GM11168 (cell line): ENCODE results near the gene CACNA1F.

Source experiments
- in situ Hi-C: fragments of 300-500 bp; cut with MboI; formaldehyde crosslinking; loops from one replicate; pipeline ENCODE4 v1.12.0; 2022; ENCODE audit warnings: low sequenced_read_pairs; ENCODE audit not compliant: unreplicated experiment

CACNA1F gene

DNA sequence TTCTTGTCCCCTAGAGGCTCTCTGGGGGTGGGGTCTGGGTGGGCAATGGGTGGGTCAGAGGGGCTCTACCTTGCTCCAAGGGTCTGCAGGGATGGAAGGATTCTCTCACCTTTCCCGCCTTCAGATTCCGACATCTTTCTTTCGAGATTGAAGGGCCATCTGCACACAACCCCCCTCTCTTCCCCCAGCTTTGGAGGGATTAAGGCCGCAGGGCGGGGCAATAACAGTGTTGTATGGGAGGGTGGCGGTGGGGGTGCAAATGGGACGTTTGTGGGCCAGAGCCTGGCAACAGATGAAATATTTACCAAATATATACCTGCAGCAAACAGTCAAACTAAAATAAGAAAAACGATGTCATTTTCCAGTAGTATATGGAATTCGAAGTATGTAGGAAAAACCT lies at the start of gene CACNA1F:
TSS of gene CACNA1F (minus strand) at position 165 of the 400 bp plus-strand sequence. CDS start at position 134, 31 bp downstream.
- in situ Hi-C loops = no loop called here

DNA sequence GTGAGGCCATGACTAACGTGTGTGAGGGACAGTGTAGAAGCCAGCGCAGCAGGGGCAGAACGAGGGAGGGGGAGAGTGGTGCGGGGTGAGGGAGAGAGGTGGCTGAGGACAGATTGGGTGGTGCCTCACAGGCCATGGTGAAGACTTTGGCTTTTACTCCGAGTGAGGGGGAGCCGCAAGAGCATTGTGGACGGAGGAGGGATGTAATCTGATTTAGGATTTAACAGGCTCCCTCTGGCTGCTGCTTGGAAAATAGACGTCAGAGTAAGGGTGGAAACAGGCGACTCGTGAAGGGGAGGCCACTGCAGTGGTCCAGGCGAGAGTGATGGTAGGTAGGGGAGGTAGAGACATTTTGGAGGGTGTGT lies 49.5 kb upstream of the CACNA1F start:
- in situ Hi-C loops = loop anchor here (25.0 kb wide), 1 partner anchor 555 kb away; the partner anchor contains the start of gene PAGE4

DNA sequence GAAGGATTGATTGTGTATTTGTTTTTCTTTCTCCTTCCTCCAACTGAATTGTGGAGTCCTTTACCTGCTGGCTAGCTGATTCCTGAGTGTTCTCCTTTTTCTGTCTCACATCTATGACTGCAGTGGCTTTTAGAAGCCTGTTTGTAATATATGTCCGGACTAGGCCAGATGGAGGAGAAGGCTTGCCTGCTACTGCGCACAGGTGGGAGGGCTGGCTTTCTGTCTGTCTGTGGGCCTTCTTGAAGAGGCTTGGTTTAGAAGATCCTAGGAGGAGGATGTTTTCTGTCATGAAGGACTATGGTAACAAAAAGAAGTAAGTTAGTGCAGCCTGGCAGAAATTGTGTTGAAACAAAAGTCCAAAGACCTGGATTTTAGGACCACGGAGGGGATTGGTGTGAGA lies 44.9 kb upstream of the CACNA1F start:
- in situ Hi-C loops = loop anchor here (25.0 kb wide), 1 partner anchor 559 kb away; the partner anchor contains the start of gene PAGE4

DNA sequence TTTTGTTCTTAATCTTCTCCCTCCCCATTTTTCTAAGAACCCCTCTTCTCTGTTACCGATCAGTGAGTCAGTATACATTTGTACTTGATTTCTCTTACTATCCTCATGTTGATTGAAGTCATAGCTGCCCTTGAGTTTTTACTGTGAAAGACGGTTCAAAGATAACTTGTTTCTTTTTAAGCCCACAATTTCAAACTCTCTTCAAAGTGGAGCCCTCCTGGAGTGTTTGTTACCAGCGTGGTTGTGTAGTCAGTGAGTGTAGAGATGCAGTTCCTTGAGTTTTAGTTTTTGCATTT lies 44.3 kb upstream of the CACNA1F start:
- in situ Hi-C loops = loop anchor here (25.0 kb wide), 1 partner anchor 560 kb away; the partner anchor contains the start of gene PAGE4

DNA sequence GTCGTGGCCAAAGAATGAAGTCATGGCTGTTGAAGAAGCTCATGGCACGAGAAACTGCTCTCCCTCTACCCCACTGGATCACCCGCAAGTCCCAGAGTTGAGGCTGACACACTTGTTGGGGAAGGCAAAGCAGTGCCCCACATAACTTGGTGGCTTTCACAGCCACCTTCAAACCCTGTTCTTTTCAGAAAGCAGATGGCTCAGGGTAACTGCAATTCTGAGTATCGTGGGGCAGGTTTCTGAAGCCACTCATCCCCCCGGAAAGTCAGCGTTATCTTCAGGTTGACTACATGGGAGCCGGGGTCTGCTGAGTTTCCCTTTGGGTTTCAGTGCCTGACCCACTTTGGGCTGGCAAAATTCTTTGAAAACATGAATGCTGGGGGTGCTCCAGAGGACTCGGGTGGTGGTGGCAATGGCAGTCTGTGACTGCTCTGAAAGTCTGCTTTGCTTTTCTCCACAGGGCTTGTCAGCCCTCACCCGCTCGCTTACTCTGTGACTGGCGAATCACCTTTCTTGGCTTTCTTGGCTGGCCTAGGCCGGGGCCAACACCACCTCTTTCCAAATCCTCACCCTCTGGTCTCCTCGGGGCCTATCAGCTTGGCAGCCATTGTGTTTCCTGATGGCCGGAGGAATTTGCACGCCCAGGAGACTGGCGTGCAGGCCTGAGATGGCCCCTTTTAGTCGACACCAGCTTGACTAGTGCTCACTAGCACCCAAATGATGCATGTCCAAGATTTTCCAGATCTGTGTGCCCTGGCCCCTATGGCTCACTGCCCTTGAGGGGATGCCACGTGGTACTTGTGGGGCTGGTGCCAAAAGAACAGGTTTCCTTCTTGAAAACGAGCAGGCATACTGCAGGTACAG lies 43.8 kb upstream of the CACNA1F start:
- in situ Hi-C loops = loop anchor here (25.0 kb wide), 1 partner anchor 560 kb away; the partner anchor contains the start of gene PAGE4

DNA sequence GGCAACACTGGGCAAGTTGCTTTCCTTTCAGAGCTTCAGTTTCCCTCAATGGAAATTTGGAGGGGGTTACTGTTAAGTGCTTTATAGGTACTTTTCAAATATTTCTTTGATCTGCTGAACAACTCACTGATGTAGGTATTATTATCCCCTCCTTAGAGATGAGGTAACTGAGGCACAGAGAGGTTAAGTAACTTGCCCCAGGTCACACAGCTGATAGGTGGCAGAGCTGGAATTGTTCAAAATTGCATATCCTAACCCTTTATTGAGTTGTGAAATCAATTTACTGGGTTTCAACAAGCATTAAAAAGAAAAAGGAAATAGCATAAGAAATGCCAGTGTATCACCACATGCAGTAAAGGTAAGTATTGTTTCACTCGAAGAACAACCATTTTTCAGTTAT lies 43.1 kb upstream of the CACNA1F start:
- in situ Hi-C loops = loop anchor here (25.0 kb wide), 1 partner anchor 561 kb away; the partner anchor contains the start of gene PAGE4

DNA sequence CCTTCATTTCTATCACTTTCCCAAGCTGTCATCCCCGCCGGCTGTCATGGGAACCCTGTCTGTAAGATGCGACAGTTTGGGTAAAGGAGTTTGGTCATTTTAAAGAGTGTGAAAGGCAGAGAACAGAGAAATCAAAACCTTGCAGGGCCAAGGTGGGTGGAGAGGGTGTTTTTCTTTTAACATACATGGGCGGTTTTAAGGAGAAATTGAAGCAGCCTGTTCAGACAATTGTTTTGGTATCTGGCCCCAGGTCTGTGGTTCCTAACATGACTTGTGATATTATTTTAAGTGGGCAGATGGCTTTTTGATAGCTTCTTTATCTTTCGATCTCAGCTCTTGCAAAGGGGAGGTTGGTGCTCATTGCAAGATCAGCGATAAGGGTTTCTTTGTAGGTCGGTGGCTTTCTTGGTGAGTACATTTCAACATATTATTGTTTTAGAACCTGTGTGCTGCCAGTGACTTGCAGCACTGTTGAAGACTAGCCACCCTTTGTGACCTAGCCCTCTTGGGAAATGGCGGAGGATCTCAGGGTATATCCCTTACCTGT lies 40.1 kb upstream of the CACNA1F start:
- in situ Hi-C loops = no loop called here

DNA sequence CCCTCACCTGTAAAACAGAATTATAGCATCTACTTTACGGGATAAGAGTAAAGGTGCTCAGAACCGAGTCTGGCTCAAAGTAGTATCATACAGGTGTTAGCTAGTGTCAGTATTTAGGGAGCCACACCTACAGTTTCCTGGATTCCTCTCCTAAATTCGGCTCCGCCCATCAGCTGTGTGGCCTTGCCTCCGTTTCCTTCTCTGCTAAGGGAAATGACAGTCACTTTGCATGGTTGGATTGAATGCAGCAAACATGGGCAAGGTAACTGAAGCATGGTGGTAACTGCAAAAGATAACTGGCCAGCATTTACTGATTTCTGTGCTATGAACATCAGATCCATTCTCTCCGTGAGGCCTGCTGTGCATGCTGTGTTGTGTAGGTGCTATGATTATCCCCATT lies 39.3 kb upstream of the CACNA1F start:
- in situ Hi-C loops = no loop called here

DNA sequence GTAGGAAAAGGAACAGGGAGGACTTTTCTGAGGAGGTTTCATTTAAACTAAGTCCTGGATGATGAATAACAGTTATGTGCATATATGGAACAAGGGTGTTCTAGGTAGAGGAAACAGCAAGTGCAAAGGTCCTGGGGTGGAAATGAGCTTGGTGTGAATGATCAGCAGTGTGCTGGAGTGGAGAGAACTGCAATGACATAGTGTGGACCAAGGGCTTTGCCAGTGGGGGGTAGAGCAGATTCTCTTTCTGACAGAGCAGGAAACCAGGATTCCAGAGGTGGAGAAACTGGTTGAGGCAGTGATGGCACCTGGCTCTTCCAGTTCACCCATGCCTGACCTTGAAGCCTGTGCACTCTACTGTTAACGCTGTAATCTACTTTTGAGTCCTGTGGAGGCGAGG lies 38.2 kb upstream of the CACNA1F start:
- in situ Hi-C loops = no loop called here

DNA sequence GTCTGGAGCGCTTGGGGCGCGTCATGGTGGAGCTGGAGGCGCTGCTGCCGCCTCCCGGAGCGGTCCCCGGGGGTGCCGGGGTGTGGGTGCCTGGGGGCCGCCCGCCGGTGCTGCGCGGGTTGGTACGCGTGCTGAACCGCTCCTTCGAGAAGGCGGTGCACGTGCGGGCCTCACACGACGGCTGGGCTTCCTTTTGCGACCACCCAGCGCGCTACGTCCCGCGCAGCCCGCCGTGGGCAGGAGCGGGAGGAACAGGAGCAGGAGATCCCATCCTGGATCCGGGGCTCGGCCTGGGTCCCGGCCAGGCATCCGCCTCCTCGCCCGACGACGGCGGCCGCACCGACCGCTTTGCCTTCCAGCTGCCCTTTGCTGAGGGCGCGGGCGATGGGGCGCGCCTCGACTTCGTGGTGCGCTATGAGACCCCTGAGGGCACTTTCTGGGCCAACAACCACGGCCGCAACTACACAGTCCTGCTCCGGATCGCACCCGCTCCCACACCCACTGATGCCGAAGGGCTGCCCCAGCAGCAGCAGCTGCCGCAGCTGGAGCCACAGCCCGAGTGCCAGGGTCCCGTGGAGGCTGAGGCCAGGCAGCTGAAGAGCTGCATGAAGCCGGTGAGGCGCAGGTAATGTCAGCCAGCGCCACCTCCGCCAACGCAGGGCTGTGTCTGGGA lies 37.2 kb upstream of the CACNA1F start:
- in situ Hi-C loops = no loop called here

DNA sequence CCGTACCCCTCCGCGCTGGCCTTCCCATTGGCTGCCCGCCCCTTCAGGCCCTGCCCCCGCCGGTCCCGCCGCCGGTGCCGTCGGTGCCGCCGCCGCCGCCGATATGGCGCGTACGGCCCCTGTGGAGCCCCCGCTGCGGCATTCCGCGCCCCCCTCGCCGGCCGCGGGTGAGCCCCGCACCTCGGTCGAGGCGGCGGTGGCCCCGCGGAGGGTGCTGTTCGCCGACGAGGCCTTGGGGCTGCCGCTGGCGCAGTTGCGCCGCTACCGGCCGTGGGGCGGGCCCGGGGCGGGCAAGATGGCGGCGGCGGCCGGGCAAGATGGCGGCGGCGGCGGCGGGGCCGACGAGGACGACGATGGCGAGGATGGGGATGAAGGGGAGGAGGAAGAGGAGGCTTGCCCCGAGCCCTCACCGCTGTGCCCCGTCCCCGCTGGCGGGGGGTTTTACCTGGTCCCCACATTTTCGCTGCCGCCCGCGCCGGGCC lies 36.7 kb upstream of the CACNA1F start, which contains the start of gene PPP1R3F:
TSS of gene PPP1R3F (plus strand) at position 27 of the 482 bp plus-strand sequence. CDS start at position 104, 77 bp downstream.
- in situ Hi-C loops = no loop called here

DNA sequence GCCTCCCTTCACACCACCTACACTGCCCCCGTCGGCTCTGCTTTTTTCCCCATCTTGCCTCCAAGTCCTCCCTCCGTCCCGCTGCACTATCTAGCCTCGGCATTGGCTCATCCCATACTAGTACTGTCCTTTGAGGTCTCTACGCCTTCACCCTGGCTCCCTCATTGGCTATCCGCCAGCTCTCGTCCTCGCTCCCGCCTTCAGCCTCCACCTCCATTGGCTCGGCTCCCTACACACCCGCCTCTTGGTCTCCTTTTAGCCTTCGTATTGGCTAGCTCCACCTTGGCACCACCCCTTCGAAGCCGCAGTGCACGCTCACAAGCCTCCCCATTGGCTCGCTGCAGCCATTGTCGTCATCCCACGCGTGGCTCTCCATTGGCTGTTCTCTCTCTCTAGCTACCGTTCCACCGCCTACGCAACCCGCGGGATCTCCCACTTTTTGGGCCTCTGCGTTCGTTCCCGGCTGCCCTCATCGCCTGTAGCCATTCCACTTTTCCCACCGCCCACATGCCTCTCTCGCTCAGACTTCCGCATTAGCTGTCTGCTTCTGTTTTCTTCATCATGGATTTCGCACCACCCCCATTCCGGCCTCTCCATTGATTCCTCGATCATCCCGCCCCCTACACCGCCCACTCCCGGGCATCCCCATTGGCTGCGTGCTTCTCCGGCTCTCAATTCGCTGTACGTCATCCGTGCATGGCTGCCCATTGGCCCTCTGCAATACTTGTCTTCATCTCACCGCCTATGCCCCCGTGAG lies 36.0 kb upstream of the CACNA1F start:
- in situ Hi-C loops = no loop called here

DNA sequence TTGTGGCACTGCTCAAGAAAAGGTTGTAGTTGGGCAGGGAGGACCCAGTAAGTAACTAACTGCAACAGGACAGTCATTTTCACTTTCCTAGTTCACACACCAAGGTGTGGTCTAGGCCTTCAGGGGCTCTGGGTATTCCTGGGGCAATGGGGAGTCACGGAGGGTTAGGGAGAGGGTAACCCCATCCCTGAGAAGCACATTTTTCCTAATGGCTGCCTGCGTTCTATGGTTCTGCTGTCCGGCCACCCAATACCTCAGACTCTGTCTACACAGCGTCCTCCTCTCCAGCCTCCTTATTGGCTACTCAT lies 35.5 kb upstream of the CACNA1F start:
- in situ Hi-C loops = no loop called here

DNA sequence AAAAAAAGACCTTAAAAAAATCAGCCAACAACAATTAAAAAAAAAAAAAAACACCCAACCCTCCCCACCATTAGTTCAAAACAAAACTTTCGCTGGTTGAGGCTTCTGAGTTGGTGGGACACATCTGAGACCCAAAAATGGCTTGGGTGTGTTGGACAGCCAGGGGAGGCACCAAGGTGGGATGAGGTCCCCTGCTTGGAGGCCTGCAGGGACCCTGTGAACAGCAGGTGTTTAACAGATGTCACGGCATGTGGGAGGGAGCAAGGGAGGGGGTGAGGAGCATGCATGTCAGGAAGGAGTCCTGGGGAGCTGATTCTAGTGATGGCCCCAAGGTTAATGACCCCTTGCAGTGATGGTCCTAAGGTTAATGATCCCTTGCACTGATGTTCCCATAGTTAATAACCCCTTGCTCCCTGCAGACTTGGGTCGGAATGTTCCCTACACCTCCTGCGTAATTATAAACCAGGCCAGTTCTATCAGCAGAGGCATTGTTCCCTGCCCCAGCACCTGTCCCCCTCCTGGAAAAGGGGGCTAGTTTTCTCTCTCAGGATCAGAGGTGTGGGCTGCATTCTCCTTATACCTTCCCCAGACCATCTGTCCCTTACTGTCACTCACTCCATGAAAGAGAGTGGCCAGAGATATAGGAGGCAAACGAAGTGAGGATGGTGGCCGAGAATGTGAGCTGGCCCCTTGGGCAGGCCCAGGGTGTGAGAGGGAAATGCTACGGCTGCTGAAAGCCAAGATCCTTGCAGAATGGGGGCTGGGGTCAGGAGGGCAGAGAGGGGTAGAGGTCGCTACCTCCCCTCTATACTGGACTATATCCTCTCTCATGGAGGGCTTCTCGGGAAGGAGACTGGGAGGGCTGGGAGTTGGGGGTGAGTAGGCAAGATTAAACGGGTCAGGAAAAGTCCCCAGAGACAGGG lies 33.6 kb upstream of the CACNA1F start:
- in situ Hi-C loops = no loop called here

DNA sequence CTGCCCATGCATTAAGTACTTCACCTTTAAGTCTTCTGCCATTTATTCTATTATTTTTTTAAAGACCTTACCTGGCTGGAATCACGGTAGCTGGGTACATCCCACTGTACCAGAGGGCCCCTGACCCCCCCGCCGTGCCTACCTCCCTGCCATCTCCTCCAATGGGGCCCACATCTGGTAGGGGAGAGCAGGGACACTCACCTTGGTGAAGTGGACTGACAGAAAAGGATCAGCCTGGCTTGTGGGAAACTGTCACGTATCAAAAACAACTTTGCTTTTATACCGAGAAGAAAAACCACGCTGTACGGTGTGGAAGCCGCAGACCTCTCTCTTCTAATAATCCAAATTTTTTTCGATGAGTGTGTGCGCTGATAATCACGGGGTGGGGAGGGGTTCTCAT lies 31.3 kb upstream of the CACNA1F start, which contains the start of gene FOXP3:
TSS of gene FOXP3 (minus strand) at position 251 of the 400 bp plus-strand sequence. CDS start 6,205 bp downstream, outside the sequence.
- in situ Hi-C loops = no loop called here

DNA sequence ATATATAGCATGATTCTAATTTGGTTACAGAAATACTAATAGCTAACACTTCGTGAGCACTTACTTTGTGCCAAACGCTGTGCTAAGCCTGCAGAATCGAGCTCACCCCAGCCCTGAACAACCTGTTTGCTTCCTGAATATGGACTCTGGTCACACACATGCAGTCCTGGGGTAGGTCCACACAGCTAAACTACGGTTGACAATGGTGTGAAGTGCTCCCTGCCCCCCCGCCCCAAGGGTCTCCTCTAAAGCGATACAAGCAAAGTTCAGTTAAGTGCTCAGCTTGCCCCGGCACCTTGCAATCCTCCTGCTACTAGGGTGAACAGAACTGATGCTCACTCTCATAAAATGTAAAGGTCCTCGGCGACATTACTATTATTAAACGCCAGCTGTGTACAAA lies 30.5 kb upstream of the CACNA1F start:
- in situ Hi-C loops = no loop called here

DNA sequence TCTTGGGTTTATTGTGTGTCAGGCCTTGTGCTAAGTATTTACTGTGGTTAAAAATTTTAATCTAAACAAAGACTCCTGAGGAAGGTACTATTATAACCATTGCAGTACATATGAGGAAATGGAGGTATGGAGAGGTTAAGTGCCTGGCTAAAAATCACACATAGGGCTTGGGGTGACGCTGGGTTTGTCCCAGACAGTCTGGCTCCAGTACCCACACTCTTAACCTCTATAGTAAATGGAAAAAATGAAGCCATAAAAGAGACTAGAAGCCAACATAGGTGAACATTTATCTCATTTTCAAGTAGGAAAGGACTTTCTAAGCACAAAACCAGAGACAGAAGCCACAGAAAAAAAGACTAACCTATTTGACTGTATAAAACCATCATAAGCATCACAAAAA lies 29.5 kb upstream of the CACNA1F start:
- in situ Hi-C loops = no loop called here

DNA sequence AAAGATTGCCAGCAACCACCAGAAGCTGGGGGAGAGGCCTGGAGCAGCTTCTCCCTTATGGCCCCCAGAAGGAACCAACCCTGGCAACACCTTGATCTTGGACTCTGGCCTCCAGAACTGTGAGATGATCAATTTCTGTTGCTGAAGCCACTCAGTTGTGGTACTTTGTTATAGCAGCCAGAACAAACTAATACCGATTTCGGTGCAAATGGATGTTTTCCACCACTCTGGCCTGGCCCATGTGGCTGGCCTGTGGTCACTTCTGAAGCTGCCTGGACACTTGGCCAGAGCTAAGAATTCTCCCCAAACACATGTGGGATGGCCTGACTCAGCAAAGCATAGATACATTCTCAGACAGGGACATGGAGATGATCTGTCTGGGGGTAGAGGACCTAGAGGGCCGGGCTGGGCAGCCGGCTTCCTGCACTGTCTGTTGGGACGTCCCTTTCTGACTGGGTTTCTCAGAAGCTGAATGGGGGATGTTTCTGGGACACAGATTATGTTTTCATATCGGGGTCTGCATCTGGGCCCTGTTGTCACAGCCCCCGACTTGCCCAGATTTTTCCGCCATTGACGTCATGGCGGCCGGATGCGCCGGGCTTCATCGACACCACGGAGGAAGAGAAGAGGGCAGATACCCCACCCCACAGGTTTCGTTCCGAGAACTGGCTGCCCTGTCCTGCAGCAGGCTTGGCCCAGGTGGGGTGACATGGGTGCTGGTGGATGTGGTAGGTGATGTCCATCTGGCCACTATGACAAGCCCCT lies 27.3 kb upstream of the CACNA1F start:
- in situ Hi-C loops = no loop called here

DNA sequence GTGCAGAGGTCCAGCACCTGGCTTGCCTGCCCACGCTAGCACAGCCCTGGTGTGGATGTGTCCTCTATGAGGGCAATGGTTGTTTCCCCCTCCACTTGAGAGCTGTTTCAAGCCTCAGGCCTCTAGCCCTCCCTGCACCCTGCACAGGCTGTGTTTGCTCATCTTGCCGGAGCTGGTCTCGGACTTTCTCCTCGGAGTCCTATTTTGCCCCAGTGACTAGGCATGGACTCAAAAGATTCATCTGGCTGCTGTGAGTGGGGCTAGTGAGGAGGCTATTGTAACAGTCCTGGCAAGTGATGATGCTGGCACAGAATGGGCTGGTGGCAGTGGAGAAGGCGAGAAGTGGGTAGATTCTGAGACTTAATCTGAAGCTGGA lies 25.6 kb upstream of the CACNA1F start:
- in situ Hi-C loops = no loop called here
